ENCODE measurements around the gene UMODL1. TPM values are rescaled to one million over a fixed set of nuclear protein-coding genes. Genes with fewer than 3 reads are reported as not detected.

UMODL1 gene
- total and polyA plus RNA-seq, 10 donors: 0.02 to 0.85 (median 0.09) TPM; not detected in 3

GRCh38 chr21:42158846-42159245 is 87.7 kb downstream of the UMODL1 start:
- H3K27me3 ChIP-seq (replicated peaks in 1 of 7): peaks cover 0 to 30% (median 0%) of the 10 kb centered on the region in 7 donors
- H3K4me1 ChIP-seq: peaks cover 0 to 23% (median 9%) of the 10 kb centered on the region in 6 donors
- no peaks in the 10 kb centered on the region for H3K9me3 ChIP-seq
- 88 to 94% (median 90%) methylated on average over 8 of the region's 8 CpGs for WGBS, 5 donors
- no peaks in the 10 kb centered on the region for H3K36me3 ChIP-seq
- no peak for DNase-seq
- TF ChIP-seq POLR2AphosphoS5 (IDR thresholded peaks at IDR 0.05): no peak
- no peak for TF ChIP-seq POLR2A (IDR thresholded peaks at IDR 0.05)
- TF ChIP-seq CTCF (IDR thresholded peaks at IDR 0.05 in 8 of 11, conservative IDR thresholded peaks at IDR 0.05 in 3 of 11): no peak
- no peak overlapping the region for H3K4me3 ChIP-seq
- no peak overlapping the region for H3K27ac ChIP-seq
- intact Hi-C loops (cut with DNase I; ENCODE audit: low total_unique reads): no loop called here

DNA sequence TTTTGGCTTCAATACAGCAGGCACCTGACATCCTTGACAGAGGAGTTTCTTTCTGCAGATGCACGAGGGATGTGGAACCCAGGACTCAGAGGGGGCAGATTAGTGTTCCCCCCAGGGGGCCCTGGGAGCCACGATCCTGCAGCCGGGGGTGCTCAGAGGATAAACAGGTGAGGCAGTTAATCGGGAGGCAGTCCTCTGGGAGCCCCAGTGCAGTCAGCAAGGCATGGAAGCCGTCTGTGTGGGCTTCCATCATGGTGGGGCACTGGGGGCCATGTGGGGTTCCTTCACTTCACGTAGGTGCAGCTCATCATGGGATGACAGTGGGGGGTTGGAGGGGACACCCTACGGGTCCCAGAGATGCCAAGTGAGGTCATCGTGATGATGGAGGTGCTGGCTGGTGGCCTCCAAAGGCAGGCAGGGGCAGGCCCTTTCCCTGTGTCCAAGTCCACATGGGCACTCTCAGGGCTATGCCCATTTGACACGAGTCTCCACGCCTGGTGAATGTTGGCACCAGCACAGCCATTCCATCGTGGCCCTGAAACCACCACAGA is 88.5 kb downstream of the UMODL1 start:
- WGBS, 5 donors: 63 to 85% (median 70%) methylated on average over 7 to 11 of the region's 11 CpGs
- intact Hi-C loops (cut with DNase I; ENCODE audit: low total_unique reads): no loop called here

GRCh38 chr21:42160111-42160721 is 89.1 kb downstream of the UMODL1 start:
- Histone ChIP-seq H3K4me3 (no peak overlapping the region), H3K9me3 (no peaks in the 10 kb centered on the region), H3K36me3 (no peaks in the 10 kb centered on the region), H3K4me1 (peaks cover 0 to 33% (median 13%) of the 10 kb centered on the region in 6 donors), H3K27me3 (replicated peaks in 1 of 7) (peaks cover 0 to 23% (median 0%) of the 10 kb centered on the region in 7 donors), H3K27ac (no peak overlapping the region)
- 48 to 69% (median 53%) methylated on average over 17 to 25 of the region's 25 CpGs for WGBS, 5 donors
- no peak for TF ChIP-seq POLR2A (IDR thresholded peaks at IDR 0.05)
- intact Hi-C loops (cut with DNase I; ENCODE audit: low total_unique reads): no loop called here
- peak; percentile 72 for DNase-seq

More for the DNA sequence above, 88.5 kb downstream of the UMODL1 start:
- H3K4me3 ChIP-seq: no peak overlapping the region
- DNase-seq: no peak
- peaks cover 0 to 31% (median 11%) of the 10 kb centered on the region in 6 donors for H3K4me1 ChIP-seq
- no peak overlapping the region for H3K27ac ChIP-seq
- H3K27me3 ChIP-seq (replicated peaks in 1 of 7): peaks cover 0 to 26% (median 0%) of the 10 kb centered on the region in 7 donors
- no peaks in the 10 kb centered on the region for H3K36me3 ChIP-seq
- no peaks in the 10 kb centered on the region for H3K9me3 ChIP-seq
- TF ChIP-seq POLR2A (IDR thresholded peaks at IDR 0.05) (no peak), POLR2AphosphoS5 (IDR thresholded peaks at IDR 0.05) (no peak), CTCF (IDR thresholded peaks at IDR 0.05 in 8 of 11, conservative IDR thresholded peaks at IDR 0.05 in 3 of 11) (no peak)

GRCh38 chr21:42160765-42161164 is 89.6 kb downstream of the UMODL1 start:
- intact Hi-C loops (cut with DNase I; ENCODE audit: low total_unique reads): no loop called here
- Histone ChIP-seq H3K36me3 (no peaks in the 10 kb centered on the region), H3K4me3 (no peak overlapping the region), H3K27ac (no peak overlapping the region), H3K9me3 (no peaks in the 10 kb centered on the region), H3K27me3 (replicated peaks in 1 of 7) (peaks cover 0 to 23% (median 0%) of the 10 kb centered on the region in 7 donors), H3K4me1 (peaks cover 0 to 33% (median 13%) of the 10 kb centered on the region in 6 donors)
- no peak for DNase-seq
- TF ChIP-seq POLR2AphosphoS5 (IDR thresholded peaks at IDR 0.05): no peak
- no peak for TF ChIP-seq CTCF (IDR thresholded peaks at IDR 0.05 in 8 of 11, conservative IDR thresholded peaks at IDR 0.05 in 3 of 11)
- no peak for TF ChIP-seq POLR2A (IDR thresholded peaks at IDR 0.05)
- WGBS, 5 donors: 83 to 93% (median 90%) methylated on average over 9 of the region's 9 CpGs
